Measurements from ENCODE around the gene LRRC10B.

Gene LRRC10B

GRCh38 chr11:61546663-61547062 is 38.1 kb downstream of the LRRC10B start:
- DNase-seq (ENCODE audit: low read depth in 2 of 2) = no peak

- DNase-seq (ENCODE audit: low read depth in 2 of 2) = no peak
Observed at GRCh38 chr11:61547246-61547645, 38.7 kb downstream of the LRRC10B start.

GRCh38 chr11:61549177-61549576 is 40.6 kb downstream of the LRRC10B start:
- DNase-seq (ENCODE audit: low read depth in 2 of 2) = no peak

- DNase-seq (ENCODE audit: low read depth in 2 of 2) = no peak
Observed at GRCh38 chr11:61549662-61550568, 41.4 kb downstream of the LRRC10B start.

- no peak for DNase-seq (ENCODE audit: low read depth in 2 of 2)
Observed at GRCh38 chr11:61550665-61551227, 42.2 kb downstream of the LRRC10B start.

- no peak for DNase-seq (ENCODE audit: low read depth in 2 of 2)
Observed at GRCh38 chr11:61551634-61552033, 43.1 kb downstream of the LRRC10B start.

- no peak for DNase-seq (ENCODE audit: low read depth in 2 of 2)
Observed at GRCh38 chr11:61552108-61552635, 43.6 kb downstream of the LRRC10B start.

GRCh38 chr11:61553373-61554171 is 45.0 kb downstream of the LRRC10B start:
- no peak for DNase-seq (ENCODE audit: low read depth in 2 of 2)

GRCh38 chr11:61554172-61554988 is 45.8 kb downstream of the LRRC10B start:
- DNase-seq (ENCODE audit: low read depth in 2 of 2) = peak in 1 of 2 donors; percentile 10

- DNase-seq (ENCODE audit: low read depth in 2 of 2) = no peak
Observed at GRCh38 chr11:61555051-61555969, 46.8 kb downstream of the LRRC10B start.

- DNase-seq (ENCODE audit: low read depth in 2 of 2) = no peak
Observed at GRCh38 chr11:61555978-61556377, 47.4 kb downstream of the LRRC10B start.

- DNase-seq (ENCODE audit: low read depth in 2 of 2) = no peak
Observed at GRCh38 chr11:61556621-61557020, 48.1 kb downstream of the LRRC10B start.
